ENCODE measurements around the gene GAB2.
"Not testable (repeated sequence)": the region's sequence is repeated elsewhere in the genome, so short reads cannot be mapped to it uniquely, and the experiment has no call there.

GAB2 gene

GRCh38 chr11:78417175-78417887, at the start of gene GAB2:
GAB2 (minus strand) TSS chr11:78417820; CDS start chr11:78417720, 100 bp downstream.
- DNase-seq (ENCODE audit: low read depth in 2 of 3, low spot score in 2 of 3): no peak

GRCh38 chr11:78467370-78467769, 49.8 kb upstream of the GAB2 start:
- no peak for DNase-seq (ENCODE audit: low read depth in 2 of 3, low spot score in 2 of 3)

DNA sequence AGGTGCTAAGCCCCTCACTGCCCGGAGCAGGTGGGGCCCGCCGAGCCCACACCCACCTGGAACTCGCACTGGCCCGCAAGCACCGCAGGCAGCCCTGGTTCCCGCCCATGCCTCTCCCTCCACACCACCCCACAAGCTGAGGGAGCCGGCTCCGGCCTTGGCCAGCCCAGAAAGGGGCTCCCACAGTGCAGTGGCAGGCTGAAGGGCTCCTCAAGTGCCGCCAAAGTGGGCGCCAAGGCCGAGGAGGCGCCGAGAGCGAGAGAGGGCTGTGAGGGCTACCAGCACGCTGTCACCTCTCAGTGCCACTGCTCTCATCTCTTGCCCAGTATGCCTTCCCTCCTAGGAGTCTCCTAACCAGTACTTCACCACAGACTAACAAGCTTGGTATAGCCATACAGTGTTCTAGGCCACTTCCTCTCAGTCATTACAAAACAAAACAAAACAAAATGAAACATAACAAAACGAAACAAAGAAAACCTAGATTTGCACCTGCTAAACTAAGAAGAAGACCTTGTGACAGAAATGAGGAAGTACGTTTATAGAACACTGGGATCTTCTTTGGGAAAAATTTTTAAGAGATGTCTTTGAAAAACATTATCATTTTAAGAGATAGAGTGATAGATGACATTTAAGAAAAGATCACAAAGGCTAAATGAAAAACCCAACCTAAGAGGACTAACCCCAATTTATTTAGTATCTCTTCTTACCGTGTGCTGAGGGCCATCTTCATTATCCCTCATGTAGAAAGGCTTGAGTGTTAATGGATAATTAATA, 47.7 kb upstream of the GAB2 start:
- DNase-seq (ENCODE audit: low read depth in 2 of 3, low spot score in 2 of 3): peak in 1 of 3 experiments; percentile 11

- DNase-seq (ENCODE audit: low read depth in 2 of 3, low spot score in 2 of 3): not testable (repeated sequence)
These were observed 47.2 kb upstream of the GAB2 start for GRCh38 chr11:78464787-78465168.

DNA sequence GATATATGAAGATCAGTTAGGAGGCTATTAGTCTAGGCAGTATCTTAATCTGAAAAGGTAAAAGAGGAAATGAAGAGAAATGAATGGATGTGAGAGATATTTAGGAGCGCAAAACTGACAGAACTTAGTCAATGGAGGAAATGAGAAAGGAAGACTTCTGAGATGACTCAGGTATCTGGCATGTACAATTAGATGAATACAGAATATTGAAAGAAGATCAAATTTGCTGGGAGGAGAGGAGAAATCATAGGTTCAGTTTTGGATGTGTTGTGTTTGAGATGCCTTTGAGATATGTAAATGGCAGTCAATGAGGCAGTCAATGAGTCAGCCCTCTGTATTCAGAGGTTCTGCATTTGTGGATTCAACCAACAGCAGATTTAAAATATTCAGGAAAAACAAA, 42.9 kb upstream of the GAB2 start:
- no peak for DNase-seq (ENCODE audit: low read depth in 2 of 3, low spot score in 2 of 3)

DNA sequence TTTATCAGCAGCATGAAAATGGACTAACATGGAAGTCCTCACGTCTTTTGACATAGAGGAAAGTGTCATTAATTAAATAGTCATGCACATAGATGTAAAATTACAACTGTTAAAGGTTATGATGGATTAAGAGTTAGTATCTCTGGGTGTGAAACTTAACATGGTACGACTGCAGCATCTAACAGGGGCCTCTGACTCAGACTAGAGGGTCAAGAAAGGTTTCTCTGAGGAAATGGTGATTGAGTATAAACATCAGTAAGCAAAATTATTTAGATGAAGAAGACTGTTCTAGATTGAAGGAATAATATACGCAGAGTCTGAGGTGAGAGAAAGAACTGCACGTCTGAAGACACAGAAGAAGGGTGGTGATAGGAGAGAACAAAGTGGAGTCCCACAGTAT, 42.1 kb upstream of the GAB2 start:
- no peak for DNase-seq (ENCODE audit: low read depth in 2 of 3, low spot score in 2 of 3)

- no peak for DNase-seq (ENCODE audit: low read depth in 2 of 3, low spot score in 2 of 3)
These were observed 39.8 kb upstream of the GAB2 start for GRCh38 chr11:78457448-78457847.

- DNase-seq (ENCODE audit: low read depth in 2 of 3, low spot score in 2 of 3): no peak
These were observed 35.7 kb upstream of the GAB2 start for GRCh38 chr11:78453140-78453935.

- DNase-seq (ENCODE audit: low read depth in 2 of 3, low spot score in 2 of 3): no peak
These were observed 33.9 kb upstream of the GAB2 start for GRCh38 chr11:78451371-78452150.

GRCh38 chr11:78450866-78451265, 33.2 kb upstream of the GAB2 start:
- no peak for DNase-seq (ENCODE audit: low read depth in 2 of 3, low spot score in 2 of 3)

DNA sequence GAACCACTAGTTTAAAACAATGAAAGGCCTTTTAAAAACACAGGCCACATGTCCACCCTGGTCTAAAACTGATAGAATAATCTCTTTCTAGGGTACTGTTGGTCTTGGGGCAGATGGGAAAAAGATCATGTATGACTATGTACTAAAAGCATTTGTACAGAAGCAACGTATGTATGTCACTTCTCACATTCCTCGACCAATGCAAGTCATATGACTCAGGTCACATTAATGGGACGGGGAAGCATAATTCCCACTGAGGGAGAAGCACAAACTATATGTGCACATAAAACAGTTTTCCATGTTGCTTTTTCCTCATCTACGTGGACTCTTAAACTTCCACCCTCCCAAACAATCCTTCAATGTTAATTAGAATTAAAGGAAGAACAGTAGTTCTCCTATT, 32.2 kb upstream of the GAB2 start:
- DNase-seq (ENCODE audit: low read depth in 2 of 3, low spot score in 2 of 3): no peak

GRCh38 chr11:78446210-78446609, 28.6 kb upstream of the GAB2 start:
- DNase-seq (ENCODE audit: low read depth in 2 of 3, low spot score in 2 of 3): no peak

GRCh38 chr11:78444726-78445125, 27.1 kb upstream of the GAB2 start:
- no peak for DNase-seq (ENCODE audit: low read depth in 2 of 3, low spot score in 2 of 3)

DNA sequence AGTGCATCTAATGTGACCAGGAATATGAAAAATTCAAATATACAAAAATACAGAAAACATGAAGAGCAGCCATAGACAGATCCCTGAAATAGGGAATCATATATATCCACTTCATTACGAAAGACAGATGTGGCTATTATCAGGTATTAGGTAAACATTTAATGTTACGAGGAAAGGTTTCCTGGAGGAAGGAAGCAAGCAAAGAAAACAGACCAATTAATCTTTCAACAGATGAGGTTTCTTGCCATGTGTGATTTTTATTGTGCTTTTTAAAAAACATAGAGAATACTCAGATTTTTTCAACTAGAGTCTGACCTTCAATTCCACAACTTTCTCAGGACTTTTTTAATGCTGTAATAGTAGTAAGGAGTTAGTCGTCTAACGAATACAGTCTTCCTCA, 24.3 kb upstream of the GAB2 start:
- DNase-seq (ENCODE audit: low read depth in 2 of 3, low spot score in 2 of 3): no peak

DNA sequence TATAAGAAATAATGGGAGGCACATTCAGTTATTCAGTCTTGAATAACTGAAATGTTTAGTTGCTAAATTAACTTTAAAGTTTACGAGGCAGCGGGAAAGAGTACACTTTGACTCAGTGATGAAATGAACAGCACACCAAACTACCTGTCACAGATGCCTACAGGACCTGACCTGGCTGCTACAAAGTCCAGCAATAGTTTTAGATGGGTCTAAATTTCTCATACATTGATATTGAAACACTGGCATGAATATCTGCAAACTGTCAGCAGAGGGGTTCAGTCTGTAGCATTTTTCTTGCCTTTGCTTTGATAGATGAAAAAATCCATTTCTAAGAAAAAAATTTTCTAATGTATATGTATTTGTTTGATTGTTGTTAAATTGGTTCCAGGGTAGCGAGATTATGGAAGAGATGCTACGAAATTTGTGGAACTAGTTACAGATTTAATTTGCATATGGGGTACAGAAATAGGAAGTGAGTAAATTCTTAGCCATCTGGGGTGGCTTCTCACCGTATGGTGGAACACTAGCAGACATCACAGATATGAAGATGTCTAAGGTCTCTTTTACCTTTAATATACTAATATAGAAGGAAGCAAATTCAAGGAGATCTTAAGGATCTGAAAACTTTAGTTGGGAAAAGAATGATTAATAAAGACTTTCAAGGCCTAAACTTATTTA, 20.8 kb upstream of the GAB2 start:
- DNase-seq (ENCODE audit: low read depth in 2 of 3, low spot score in 2 of 3): no peak

DNA sequence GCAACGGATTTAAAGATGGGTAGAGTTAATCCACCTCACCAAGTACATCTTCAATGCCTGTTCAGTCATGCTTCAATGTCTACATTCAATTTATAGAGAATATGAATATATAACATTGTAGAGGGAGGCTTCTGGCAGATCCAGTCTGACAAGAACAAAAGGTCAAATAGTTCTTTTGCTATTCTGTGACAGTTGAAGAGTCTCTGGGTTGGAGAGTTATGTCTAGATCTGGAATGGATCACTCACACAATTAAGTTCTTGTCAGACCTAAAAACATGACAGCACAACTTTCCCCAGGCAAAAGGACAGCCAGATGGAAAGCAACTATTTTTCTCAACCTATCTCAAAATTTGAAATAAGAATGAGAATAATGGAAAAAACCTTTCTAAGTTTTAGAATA, 15.3 kb upstream of the GAB2 start:
- DNase-seq (ENCODE audit: low read depth in 2 of 3, low spot score in 2 of 3): no peak

DNA sequence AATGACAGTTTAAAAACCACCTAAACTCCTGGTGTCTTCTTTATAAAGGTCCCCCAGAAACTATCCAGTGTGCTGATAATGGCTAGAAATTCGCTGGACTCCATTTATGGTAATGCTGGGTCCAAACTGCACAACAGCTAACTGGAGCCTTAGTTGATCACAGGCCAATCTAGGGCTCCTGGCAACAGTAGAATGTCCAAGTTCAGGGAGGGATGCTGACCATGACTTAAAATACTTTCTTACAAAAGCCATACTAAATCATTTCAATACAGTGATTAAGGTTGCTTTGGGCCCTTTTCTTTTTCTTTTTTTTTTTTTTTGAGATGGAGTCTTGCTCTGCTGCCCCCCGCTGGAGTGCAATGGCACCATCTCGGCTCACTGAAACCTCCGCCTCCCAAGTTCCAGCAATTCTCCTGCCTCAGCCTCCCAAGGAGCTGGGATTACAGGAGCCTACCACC, 14.5 kb upstream of the GAB2 start:
- no peak for DNase-seq (ENCODE audit: low read depth in 2 of 3, low spot score in 2 of 3)

DNA sequence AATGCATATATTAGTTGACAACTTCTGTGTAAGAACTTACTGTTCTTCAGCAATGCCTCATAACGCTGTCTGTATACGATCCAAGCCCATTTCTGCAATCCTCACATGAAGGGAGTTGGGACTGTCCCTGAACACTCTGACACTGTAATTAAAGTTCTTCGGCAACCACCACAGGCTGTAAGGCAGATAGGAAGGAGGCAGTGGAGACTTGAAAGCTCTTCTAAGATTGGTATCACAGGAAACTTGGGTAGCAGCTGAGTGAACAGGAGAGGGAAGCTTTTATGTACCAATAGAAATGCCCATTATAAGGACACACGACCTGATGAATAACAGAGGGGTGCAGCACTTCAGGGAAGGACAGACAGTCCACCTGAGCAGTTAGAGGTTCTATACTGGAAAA, 12.0 kb upstream of the GAB2 start:
- no peak for DNase-seq (ENCODE audit: low read depth in 2 of 3, low spot score in 2 of 3)

DNA sequence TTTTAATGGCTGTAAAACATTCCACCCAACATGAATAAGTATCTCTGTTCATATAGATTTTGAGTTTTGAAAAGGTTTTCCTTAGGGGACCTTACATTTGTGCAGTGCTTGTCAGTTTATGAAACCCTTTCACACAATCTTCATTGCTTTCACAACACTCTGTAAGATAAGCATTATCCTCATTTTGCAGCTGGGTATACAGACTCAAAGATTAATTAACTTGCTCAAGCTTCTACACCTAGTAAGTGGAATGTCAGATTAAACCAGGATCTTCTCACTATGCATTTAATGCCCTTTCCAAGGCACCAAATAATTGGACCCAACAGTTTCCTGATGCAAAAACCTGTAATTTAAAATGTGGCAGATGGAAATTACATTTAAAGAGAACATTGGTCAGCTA, 11.6 kb upstream of the GAB2 start:
- DNase-seq (ENCODE audit: low read depth in 2 of 3, low spot score in 2 of 3): no peak

GRCh38 chr11:78428773-78429172, 11.2 kb upstream of the GAB2 start:
- DNase-seq (ENCODE audit: low read depth in 2 of 3, low spot score in 2 of 3): no peak

DNA sequence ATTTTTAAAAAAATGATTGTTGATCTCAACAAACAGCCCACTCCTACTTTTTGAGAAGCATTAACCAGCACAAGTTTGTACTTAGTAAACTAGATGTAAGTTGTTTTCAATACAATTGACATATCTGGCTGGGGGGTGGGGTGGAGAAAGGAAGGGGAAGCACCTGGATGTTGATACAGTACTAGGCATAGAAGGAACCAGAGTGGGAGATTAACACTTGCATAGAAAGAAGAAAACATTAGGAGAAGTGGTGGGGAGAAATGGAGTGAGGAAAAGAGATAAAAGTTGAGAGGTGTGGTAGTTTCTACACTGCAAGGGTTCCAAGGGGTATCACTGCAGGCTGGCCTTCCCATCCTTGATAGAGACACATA, 10.6 kb upstream of the GAB2 start:
- no peak for DNase-seq (ENCODE audit: low read depth in 2 of 3, low spot score in 2 of 3)

Data from activated CD8-positive, alpha-beta memory T cell treated with anti-CD3 and anti-CD28 coated beads for 48 hours (primary cell).